CD4-positive, alpha-beta T cell treated with Interleukin-4 for 1 hour (primary cell): ENCODE data around the gene CYP4B1.
"Not testable (repeated sequence)": the region's sequence is repeated elsewhere in the genome, so short reads cannot be mapped to it uniquely, and the experiment has no call there.

Experiments used
- DNase-seq, 2 donors: peaks; one replicate each; pipeline ENCODE4 v3.0.0-alpha.2; 2020 to 2022

Gene CYP4B1

GRCh38 chr1:46798810-46799209, at the start of gene CYP4B1:
Gene CYP4B1, plus strand, starts transcription at chr1:46799046. Its CDS starts 36 bp downstream, at chr1:46799082.
- no peak for DNase-seq

- no peak for DNase-seq
These were observed 49.4 kb upstream of the CYP4B1 start for GRCh38 chr1:46749404-46749803.

DNA sequence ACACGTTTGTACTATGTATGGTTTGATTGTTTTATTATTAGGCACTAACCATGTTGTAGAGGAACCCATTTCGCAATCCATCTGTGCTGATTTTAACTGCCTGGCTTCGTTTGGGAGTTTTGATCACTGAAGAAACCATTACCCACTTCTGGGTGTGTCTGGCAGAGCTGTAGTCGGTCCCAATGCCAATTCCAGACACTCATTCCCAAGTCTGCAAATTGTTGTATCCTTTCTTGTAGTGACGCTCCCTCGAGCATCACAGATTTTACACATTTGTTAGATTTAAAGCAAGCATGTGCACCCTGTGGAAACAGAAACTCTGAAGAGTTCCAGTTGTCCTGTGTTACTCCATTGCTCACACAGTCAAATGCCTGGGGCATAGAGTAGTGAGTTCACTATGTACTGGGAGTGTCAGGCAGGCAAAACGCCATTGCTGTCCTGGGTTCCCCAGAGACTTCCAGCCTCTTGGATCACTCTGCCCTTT, 48.9 kb upstream of the CYP4B1 start:
- DNase-seq: no peak

DNA sequence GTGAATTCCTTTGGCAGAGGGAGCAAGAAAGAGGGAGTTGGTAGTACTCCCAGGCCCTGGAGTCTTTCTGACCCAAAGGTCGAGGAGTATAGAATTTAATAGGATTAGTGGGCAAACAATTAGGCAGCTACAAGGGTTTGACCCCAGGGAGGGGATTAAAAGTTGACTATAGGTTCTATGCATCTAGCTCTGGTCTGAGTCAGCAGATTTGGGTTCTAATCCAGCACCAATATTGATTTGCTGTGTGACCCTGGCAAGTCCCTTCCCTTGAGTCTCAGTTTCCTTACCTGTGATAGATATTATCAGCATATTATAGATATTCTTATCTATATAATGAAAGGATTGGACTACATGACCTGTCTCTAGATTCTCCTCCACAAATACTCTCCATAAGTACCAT, 44.9 kb upstream of the CYP4B1 start:
- DNase-seq: no peak

- DNase-seq: not testable (repeated sequence)
These were observed 44.1 kb upstream of the CYP4B1 start for GRCh38 chr1:46754707-46755106.

DNA sequence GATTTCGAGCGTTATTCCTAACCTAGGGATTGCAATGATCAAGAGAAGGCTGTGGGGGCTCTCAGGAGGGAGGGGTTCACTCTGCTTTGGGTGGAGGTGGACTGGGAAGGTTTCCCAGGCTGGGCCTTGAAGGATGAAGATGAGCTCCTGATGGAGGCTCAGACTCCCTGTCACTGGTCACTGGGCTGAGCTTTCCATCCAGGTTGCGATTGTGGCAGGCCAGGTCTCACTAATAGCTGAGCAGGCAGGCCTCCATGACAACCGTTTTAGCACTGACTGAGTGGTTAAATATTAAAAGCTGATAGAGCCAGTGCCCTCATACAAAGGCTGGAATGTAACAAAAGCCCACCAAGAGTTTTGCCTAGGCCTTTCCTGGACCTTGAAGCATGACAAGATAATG, 43.7 kb upstream of the CYP4B1 start:
- no peak for DNase-seq

DNA sequence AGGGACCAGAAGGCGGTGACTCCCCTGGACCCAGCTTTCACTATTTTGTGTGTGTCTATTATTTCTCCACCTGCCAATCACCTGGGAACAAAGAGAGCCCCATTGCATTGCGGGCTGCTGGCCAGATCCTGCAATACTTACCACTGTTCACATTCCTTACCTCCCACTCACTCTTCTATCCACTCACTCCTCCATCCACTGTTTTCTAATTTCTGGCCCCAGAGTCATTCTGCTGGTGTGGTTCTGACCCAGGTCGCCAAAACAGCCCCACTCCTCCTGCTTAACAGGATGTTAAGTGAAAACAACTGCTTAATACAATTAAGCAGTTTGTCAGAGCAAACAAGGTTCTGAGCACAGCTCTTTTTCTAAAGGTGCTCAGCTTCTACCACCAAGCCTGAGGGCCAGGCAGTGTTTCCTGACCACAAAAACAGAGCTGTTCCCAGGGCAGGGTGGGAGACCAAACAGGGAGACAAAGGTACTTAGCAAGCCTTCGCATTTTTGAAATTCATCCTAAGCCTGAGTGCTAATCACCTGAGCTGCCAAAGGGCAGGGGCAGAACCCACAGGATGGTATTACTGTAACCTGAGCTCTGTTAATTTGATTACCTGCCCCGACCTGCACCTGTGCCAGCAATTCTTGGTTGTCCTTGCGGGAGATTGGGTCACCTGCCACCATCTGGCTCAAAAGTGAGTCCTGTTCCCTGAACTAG, 41.4 kb upstream of the CYP4B1 start:
- no peak for DNase-seq

GRCh38 chr1:46757956-46758528, 40.8 kb upstream of the CYP4B1 start:
- DNase-seq: no peak

DNA sequence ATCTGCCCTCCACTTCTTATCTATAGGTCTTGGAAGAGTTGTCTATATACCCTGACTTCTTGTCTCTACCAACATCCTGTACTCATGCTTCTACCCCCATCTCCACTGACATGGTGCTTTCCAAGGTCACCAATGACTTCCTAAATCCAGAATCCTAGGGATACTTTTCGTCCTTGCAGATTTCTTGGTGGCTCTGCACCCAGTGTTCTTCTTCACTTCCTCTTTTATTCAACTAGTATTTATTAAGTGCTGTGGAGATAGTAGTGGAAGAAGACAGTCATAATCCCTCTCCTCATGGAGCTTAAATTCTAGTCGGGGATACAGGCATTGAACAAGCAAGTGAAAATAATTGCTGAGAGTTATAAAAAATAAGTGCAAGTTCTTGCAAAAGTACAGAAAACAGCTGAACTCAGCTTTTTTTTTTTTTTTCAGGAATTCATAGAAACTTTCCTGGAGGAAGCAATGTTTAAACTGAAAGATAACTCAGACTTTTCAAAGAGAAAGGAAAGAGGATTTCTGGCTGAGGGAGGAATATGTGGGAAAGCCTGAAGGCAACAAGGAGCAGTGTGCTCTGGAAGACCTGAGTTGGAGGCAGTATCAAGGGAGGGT, 38.2 kb upstream of the CYP4B1 start:
- no peak for DNase-seq

DNA sequence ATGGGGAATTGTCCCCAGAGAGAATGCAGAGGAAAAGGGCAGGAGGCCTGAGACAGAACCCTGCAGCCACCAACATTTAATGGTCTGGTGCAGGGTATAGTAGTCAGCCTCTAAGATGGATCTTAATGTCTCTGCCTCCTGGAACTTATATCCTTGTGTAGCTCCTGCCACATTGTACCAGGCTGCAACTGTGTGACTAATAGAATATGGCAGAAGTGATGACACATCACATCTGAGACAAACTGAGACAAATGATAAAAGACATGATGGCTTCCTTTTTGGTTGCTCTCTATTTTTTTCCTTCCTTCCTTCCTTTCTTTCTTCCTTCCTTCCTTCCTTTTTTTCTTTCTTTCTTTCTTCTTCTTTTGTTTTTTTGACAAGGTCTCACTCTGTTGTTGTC, 37.1 kb upstream of the CYP4B1 start:
- no peak for DNase-seq

DNA sequence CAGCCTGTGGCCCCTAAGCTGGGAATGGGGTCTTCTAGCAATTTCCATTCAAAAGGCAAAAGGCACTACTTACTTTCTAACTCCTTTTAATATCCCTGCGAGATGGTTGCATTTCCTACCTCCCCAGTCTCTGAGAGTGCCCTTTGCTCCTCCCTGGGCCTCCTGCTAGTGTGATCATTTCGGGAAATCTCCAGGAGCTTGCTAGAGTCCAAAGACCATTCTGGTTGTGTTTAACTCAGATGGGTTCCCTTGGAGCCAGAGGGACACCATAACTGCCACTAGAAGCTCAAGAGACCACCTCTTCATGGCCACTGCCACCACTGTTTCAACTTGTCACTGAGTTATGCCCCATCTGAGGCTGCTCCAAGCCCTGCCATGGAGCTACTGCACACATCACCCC, 34.4 kb upstream of the CYP4B1 start:
- DNase-seq: no peak

DNA sequence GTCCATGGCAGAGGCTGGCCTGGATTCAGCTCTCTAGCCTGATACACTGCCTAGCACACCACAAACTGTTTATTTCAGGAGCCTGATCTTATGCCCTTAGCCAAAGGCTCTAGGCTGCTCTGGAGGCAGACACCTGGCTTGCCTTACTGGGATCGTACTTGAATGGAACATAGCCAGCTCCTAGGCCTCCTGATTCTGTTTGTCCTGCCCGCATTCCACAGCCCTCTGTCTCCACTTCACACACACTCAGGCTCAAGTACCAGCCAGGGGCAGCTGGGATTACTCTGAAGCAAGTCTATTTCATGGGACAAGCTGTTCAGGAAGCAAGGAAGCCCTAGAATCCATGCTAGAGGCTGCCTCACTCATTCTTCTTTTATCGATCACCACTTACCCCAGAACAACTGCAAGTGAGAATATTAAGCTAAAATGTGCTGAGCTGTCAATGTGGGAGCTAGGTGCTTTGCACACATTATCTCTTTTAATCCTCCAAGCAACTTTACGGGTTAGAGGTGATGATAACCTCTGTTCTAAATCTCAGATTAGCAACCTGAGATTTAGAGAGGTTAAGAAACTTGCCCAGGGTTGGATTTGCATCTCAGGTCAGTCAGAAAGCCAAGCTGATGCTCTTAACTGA, 31.1 kb upstream of the CYP4B1 start:
- DNase-seq: no peak

DNA sequence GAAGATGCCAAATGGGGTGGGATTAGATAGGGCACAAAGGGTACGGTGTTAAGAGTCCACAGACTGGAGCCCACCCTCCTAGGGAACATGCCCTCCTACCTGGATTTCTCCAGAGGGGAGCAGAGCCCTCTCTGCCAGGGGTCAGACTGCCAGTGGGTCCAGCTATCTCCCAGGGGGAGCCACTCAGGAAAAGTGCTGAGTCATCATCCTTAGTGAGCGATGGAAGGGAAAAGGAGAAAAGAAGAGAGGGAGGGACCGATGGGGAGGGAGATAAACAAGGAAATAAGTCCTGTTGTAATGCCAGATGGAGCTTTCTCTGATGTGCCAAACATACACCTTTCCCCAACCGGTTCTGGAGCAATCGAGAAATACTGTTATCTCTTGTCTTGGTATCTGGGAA, 30.4 kb upstream of the CYP4B1 start:
- no peak for DNase-seq

DNA sequence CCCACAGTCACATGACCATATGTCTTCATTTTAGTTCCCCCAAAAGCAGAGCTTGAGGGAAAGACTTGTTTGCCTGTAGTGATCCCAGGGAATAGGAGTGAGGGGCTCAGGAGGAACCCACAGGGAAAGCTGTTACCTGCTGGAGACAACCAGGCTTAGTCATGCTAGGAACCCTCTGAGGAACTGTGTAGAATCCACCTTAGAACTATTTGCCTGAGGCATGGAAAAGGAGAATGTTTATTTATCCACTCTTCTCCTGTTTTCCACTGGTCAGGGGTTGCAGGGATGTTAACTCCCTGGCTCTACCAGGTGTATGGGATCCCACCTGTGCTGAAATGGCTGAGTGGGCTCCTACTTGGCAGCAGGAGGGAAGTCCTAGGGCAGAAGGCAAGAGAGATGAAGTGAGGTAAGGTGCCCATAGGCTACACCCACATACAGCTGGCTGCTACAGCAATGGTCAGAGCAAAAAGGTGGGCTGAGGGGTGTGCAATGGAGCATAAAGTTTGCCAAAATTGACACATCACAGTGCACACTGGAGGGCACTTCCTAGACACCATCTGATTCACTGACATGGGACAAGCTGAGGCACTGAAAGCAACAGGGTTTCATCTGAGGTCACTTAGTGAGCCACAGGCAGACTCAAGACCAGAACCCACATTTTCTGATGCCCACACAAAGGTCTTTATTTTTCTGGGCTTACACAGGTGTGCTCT, 29.7 kb upstream of the CYP4B1 start:
- DNase-seq: no peak

DNA sequence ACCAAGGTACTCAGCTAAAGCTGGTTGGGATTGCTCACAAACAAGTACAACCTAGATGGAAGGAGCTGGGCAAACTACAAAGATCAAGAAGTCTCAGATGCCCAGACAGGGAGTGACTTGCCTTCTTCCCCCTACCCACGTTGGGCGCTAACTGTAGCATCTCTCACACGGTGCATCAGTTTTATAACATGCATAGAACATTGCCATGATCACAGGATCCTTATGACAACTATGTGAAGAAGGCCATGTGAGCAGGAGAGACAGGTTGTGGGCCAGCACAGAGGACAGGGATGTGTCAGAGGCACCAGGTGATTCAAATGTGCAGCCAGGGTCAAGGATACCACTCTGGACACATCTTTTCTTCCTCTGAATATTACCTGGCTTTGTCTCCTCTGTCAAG, 28.3 kb upstream of the CYP4B1 start:
- DNase-seq: no peak

DNA sequence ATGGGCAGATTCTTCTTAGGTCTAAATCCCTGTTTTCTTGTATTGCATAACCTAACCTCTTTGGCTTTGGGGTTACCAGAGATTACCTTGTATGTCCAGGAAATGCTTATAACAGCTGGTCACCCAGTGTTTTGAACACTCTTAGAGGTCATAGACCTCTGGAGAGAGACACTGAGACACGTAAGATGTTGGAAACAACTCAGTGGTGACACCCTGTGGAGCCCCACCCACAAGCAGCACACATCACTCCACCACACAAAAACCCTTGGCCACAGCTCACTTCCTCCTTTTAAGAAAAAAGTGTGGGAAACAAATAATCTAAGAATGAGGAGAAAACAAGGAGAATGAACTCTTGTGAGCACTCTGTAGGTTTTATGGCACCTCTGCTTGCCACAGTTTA, 26.3 kb upstream of the CYP4B1 start:
- DNase-seq: no peak

- DNase-seq: no peak
These were observed 24.5 kb upstream of the CYP4B1 start for GRCh38 chr1:46774297-46774696.

- DNase-seq: not testable (repeated sequence)
These were observed 20.4 kb upstream of the CYP4B1 start for GRCh38 chr1:46778456-46778855.

- no peak for DNase-seq
These were observed 14.2 kb upstream of the CYP4B1 start for GRCh38 chr1:46784666-46785065.

DNA sequence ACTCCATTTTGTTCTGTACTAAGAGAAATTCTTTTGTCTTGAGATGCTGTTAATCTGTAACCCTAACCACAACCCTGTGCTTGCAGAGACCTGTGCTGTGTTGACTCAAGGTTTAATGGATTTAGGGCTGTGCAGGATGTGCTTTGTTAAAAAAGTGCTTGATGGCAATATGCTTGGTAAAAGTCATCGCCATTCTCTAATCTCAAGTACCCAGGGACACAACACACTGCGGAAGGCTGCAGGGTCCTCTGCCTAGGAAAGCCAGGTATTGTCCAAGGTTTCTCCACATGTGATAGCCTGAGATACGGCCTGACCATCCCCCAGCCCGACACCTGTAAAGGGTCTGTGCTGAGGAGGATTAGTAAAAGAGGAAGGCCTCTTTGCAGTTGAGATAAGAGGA, 10.2 kb upstream of the CYP4B1 start:
- DNase-seq: not testable (repeated sequence)

DNA sequence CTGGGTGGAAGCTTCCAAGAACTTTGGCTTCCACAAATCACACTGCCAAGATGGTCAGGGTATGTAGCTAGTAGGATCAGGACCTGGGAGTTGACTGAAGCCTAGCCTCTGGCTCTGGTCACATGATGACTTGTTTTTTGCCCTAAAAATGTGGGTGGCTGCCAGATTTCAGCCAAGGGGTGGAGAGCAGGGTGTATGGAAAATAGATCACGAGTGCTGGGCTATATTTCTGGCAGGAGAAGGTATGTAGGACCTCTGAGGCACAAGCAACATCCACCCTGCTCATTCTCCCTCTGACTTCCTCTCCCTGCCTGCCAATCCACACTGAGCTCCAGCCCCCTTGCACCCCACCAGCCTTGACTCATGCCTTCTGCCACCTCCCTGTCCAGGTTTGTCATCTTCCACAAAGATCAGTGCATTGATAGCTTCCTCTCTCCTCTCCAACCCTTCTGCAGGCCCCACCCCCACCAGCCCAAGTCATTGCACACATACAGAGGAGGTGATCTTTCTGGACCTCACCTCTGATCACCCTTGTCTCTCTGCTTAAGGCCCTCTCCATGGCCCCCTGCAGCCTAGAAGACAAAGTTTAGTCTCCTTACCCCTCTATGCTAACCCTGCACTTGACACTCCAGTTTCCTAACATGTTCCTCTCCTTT, 8.3 kb upstream of the CYP4B1 start:
- DNase-seq: no peak

DNA sequence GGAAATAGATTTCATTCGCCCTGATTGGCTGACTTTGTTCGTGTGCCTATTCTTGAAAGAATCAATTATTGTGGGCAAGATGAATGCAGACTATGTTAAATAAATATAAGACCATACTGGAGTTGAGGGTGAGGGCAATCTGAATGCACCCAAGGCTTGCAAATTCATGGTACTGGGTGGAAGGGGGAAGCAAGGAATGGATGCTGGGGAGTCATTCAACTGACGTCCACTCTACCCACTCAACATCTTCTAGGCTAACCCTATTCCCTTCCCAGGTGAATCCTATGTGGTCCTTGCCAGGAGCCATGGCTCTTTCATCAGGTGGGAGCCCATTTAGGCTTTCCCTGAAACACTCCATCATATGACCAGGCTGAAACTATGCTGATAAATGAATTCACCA, 5.7 kb upstream of the CYP4B1 start:
- DNase-seq: no peak
